HG02970 (cell line): ENCODE data around the gene ICA1.
A peak's percentile ranks its signal among the peaks of the same experiment; 100 is the strongest.

ENCODE experiments used
- ATAC-seq: cut with Tn5 transposase; IDR thresholded peaks from one replicate; pipeline ENCODE4 v1.9.1; 2021; ENCODE audit warnings: mild to moderate bottlenecking, moderate library complexity, moderate number of reproducible peaks; ENCODE audit not compliant: unreplicated experiment, low FRiP score

Gene ICA1

GRCh38 chr7:8136051-8136730, 125.8 kb downstream of the ICA1 start:
- ATAC-seq = no peak

DNA sequence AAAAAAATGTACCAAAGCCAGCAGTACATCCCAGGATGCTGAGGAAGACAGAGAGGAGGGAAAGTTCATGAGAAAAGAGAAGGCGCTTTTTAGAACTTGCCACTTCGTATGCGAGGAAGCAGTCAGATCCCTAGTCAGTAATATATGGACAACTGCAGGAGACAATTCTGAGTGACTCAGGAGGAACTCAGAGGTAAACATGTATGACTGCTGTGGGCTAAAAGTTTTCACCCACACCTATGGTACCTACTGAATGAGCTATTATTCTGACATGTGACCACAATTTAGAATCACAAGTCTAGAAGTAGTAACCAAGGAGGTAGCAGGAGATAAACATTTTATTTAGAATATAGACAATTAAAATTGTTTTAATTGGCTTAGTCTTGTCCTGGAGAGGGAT, 126.5 kb downstream of the ICA1 start:
- no peak for ATAC-seq

DNA sequence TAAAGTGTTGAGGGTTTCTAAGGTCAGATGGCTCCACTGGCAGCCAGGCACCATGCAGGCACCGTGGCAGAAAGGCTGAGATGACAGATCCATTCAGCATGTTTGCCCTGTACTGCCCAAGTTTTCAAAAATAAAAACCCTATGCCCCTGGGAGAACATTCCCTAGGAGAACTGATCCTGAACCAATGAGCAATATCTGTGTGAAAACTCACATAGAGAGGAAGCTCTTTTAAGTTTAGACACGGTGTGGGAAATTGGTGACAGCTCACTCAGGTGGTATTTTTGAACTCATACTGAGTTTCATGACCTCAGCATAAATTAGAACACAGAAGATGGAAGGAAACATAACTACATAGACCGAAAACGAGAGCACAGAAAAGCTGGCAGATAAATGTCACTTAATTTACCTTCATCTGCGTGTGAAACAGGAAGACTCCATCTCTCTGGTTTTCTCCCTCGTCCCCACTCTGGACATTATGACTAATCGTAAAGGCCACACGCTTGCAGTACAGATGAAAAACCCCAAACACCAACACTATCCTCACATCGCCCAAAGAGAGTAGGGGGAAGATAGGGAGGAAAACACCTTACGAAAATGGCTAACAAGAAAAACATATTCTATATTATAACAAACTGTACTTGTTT, 127.8 kb downstream of the ICA1 start:
- peak; percentile 63 for ATAC-seq

DNA sequence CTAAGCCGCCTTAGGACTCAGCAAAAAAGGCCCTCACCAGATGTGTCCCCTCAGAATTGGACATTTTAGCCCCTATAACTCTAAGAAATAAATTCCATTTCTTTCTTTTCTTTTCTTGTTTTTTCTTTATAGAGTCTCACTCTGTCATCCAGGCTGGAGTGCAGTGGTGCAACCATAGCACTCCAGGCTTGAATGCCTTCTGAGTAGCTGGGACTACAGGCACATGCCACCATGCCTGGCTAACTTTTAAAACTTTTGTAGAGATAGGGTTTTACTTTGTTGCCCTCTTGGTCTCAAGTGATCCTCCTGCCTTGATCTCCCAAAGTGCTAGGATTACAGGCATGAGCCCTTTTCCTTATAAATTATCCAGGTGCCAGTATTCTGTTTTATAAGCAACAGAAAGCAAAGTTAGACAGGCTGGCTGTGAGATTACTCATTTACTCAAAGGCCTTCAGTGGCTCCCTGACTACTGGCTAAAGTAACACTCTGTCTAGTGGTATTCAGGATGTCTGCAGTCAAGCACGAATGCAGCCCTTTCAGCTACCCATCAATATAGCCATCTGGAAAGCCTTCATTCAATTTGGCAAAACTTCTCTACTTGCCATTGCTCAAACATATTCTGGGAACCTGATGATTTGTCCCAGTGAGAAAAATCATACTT, 128.6 kb downstream of the ICA1 start:
- no peak for ATAC-seq

DNA sequence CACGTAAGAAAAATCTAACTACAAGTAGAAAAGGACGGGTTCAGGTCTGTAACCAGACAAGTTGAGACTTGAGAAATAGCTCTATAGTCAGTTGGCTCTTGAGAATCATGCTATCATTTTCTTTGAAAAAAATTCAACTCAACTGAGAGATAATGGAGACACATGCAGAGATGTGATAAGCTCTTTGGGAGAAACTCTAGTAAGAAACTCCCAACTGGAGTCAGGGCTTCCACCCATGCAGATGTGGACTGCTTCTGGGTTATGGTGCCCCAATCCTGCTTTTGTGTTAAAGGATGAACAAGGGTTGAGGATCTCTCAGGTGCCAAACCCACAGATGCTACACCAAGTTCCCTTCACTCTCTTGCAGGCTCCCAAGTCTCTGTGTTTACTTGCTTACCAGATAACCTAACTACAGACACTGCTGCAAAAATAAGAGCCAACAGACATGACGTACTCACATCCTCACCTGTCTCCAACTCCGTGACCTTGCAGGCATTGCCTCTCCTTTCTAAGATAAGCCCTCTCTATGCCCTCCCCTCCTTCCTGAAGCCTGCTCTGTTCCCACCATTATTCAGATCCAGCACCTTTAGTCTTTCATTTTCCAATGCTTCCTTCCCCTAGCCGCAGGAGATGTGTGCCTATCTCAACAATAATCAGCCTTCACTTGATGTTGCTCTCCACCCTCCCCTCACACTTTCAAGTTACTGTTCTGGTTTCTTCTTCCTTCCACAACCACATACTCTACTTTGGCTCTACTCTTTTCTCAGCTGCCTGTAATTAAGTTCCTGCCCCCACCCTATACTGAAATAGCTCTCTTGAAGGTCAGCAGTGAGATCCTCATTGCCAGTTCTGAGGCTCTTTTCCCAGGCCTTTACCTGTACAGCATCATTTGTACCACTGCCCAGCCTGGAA, 130.0 kb downstream of the ICA1 start:
- no peak for ATAC-seq

- no peak for ATAC-seq
Measured at GRCh38 chr7:8130663-8131062, 131.3 kb downstream of the ICA1 start.

- ATAC-seq = no peak
Measured at GRCh38 chr7:8129318-8129659, 132.7 kb downstream of the ICA1 start.

- ATAC-seq = no peak
Measured at GRCh38 chr7:8128449-8129317, 133.3 kb downstream of the ICA1 start.

GRCh38 chr7:8126601-8127167, 135.3 kb downstream of the ICA1 start:
- ATAC-seq = no peak

- peak; percentile 52 for ATAC-seq
Measured at GRCh38 chr7:8125680-8126444, 136.1 kb downstream of the ICA1 start.

DNA sequence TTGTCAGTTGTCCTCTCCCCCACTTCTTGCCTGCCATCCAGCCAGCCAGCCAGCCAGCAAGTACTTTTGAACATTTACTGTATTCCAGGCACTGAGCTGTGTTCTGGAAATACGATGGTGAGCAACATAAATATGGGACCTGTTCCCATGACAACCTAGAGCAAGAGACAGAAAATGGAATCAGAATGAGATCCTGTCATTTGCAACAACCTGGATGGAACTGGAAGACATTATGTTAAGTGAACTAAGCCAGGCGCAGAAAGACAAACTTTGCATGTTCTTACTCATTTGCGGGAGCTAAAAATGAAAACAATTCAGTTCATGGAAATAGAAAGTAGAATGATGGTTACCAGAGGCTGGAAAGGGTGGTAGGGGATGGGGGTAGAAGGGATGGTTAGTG, 140.7 kb downstream of the ICA1 start:
- ATAC-seq = no peak

GRCh38 chr7:8120390-8121058, 141.4 kb downstream of the ICA1 start:
- ATAC-seq = no peak

GRCh38 chr7:8119262-8119661, 142.7 kb downstream of the ICA1 start:
- ATAC-seq = no peak

- ATAC-seq = no peak
Measured at GRCh38 chr7:8117195-8117594, 144.8 kb downstream of the ICA1 start.

GRCh38 chr7:8115547-8116402, 146.2 kb downstream of the ICA1 start:
- ATAC-seq = peak; percentile 83

- no peak for ATAC-seq
Measured at GRCh38 chr7:8114175-8114574, 147.8 kb downstream of the ICA1 start.

DNA sequence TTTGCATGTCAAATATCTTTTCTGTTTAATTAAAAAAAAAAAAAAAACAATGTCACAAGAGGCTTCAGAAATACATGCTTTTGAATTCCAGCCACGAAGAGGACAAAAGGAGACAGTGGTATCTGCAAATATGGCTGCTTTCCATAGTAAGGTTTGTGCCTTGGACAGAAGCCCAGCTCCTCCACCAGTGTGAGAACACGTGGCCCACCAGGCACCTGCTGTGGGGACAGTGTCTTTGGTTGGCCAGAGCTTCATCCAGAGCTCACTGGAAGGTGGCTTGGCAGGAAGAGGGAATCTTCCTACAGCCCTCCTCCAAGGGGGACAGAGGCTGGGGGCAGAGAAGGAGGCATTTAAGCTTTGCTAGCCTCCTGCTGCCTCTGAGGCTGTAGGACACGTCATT, 148.8 kb downstream of the ICA1 start:
- no peak for ATAC-seq
